Measurements from ENCODE around the gene RGS6.

DNA sequence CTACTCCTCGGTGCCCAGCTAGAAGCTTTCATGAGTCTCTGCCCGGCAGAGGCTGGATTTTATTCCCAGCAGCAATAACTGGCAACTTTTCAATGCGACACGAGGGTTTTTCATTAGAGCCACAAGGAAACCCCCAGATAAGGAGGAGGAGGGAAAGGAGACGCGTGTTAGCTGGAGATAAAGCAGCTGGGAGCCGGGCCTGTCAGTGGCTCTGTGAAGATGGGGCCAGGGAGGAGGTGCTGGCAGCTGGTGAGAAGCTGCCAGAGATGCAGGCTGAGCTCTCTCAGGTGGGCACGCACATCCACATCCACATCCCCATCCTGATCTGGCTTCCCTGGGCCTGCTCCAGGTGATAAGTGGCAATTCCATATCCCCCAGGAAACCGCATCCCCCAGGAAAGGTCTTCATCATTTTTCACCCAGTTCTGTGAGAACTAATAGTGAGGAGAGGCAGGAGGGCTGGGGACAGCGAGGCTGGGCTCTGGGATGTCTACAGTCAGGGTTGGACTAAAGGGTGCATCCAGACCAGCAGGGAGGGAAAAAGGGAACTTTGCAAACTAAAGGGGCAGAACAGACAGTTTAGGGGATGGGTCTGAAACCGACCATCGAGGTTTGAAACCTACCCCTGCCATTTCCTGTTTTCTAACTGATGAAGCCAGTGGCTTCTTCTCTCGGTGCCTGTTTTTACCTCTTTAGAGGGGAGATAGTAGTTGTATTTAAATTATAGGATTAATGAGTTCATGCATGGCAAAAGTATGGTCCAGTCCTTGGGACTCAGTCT lies 548.4 kb downstream of the RGS6 start:
- TF ChIP-seq POLR2AphosphoS5 (IDR thresholded peaks at IDR 0.05; ENCODE audit: low read depth, low read length), result no peak
- TF ChIP-seq POLR2A (IDR thresholded peaks at IDR 0.05; ENCODE audit: low read depth, low read length), result no peak
- peak; percentile 83 for TF ChIP-seq SPI1 (IDR thresholded peaks at IDR 0.05; ENCODE audit: low read depth, low read length)
- no peak for TF ChIP-seq PAX5 (IDR thresholded peaks at IDR 0.05; ENCODE audit: insufficient read depth, low read length, severe bottlenecking)
